ENCODE measurements around the gene KCNK15.

Gene KCNK15

DNA sequence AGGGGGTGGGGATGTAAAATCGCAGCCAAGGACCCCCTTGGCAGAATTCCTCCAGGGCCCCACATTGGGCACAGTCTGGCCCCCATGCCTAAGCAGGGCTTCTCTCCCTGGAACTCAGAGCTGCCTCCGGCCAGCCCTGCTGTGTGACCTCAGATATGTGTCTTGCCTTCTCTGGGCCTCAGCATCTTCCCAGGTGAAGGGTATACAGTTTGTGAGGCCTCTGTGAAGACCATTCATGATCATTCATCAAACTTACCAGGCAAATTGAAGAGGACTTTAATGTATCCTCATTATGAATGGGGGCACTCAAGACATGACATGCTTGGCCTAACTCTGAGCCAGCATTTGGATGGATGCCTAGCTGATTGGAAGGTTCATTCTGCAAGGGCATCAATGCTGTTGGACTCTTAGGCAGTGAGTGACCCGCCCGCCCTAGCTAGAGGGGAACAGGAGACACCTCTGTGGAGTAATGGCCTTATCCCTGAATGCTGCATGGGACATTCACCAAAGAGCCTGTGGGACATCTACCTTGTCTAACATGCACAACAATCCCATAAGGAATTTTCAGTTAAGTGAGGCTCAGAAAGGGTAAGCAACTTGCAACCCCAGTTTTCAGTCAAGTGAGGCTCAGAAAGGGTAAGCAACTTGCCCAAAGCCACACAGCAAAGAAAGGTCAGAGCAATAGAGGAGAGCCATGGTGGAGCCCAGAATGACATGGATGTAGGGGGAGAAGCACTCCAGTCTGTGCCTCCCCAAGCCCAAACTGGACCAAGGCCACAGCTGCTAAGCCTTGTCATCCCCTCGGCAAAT is 30.0 kb upstream of the KCNK15 start:
- DNase-seq (ENCODE audit: low spot score) = no peak

DNA sequence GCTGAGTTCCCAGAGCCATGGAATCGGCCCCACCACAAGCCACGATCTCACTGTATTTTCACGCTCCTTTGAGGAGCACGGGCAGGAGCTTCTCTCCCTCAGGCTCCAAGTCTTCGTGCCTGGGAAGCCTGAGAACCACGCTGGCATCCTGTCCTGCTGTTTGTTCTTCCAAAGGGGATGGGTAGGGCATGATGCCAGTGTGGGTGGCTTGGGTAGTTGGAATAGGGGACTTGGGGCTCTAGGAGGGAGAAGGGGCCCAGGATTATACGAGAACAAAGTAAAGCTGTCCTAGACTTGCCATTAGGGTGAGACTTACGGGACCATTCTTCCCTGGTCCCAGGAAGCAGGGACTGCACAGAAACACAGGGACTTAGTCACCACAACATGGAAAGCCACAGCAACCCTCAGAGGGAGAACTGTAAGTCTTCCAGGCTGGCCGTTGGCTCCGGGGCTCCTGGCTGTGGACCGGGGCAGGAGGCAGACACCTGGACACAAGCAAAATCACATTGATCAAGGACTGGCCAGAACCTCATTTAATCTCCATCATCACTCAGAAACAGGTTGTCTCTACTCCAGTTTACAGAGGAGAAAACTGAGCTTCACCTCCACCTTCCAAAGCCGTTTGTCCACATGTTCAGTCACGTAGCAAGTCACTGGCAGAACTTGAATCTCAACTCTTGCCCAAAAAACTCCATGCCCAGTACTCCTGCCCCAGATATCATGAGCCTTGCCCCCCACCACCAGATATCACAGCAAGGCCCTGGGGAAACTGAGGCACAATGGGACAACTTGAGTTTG is 29.2 kb upstream of the KCNK15 start:
- no peak for DNase-seq (ENCODE audit: low spot score)

DNA sequence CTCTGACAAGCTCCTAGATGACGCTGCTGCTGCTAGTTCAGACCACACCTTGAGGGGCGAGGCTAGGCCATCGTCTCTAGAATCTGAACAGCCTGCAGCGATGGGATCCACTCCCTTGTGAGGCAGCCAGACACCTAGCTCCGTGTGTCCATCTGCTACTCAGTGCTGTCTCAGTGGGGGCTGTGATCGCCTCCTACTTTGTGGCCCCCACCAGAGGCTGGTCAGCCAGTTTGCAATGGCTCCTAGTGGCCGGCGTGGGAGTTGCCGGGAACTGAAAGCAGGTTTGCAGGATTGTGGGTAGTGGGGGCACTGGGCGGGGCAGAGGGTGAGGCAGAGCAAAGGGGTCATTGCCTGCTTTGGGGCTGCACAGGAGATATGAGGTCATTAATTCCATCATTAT is 27.7 kb upstream of the KCNK15 start:
- DNase-seq (ENCODE audit: low spot score) = no peak

DNA sequence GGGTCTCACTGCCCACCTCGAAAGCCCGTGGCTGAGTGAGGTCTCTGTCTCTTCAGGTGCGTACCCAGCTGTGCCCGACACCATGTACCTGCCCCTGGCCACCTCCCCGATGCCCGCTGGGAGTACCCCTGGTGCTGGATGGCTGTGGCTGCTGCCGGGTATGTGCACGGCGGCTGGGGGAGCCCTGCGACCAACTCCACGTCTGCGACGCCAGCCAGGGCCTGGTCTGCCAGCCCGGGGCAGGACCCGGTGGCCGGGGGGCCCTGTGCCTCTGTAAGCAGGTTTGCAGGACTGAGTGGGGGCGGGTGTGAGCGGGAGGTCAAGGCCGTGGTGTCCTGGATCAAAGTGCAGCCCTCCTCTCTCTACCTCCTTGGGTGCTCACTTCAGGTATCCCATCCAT is 25.8 kb upstream of the KCNK15 start:
- no peak for DNase-seq (ENCODE audit: low spot score)

DNA sequence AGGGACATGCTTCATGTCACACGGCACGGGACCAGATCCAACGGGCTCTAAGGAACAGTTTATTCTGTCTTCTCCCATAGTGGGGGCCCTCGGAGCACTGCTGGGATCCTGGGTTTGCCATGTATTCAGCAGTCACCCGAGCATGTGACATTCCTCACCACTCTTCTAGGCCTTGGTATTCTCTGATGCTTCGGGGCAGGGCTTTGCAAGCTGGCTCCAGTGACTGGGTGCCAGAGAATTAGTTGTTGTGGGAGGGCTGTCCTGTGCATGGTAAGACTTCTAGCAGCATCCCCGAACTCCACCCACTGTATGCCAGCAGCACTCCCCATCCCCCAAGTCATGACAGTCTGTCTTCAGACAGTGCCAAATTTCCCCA is 25.1 kb upstream of the KCNK15 start:
- no peak for DNase-seq (ENCODE audit: low spot score)

DNA sequence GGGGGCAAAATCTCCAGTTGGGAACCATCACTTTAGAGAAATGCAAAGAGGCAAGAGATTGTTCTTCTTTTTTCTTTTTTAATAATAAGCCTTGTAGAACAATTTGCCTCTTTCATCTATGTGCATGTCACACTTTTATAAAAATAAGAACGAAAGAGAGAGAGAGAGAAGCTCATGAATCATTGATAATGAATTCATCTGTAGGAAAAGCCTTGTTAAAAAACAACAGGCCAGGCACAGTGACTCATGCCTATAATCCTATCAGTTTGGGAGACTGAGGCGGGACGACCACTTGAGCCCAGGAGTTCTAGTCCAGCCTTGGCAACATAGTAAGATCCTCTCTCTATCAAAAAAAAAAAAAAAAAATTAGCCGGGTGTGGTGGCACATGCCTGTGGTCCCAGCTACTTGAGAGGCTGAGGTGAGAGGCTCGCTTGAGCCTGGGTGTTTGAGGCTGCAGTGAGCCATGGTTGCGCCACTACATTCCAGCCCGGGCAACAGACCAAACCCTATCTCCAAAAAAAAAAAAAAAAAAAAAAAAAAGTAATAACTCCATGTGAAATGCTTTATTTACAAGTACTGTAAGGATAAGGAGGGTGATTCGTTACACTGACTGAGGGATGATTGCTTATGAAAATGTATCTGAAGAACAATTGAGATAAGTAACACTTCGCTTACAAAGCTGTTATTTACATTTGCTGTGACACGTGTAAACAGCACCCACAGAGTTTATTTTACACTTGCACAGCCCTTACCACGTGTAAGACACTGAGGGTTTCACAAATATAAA is 24.5 kb upstream of the KCNK15 start:
- DNase-seq (ENCODE audit: low spot score) = no peak

DNA sequence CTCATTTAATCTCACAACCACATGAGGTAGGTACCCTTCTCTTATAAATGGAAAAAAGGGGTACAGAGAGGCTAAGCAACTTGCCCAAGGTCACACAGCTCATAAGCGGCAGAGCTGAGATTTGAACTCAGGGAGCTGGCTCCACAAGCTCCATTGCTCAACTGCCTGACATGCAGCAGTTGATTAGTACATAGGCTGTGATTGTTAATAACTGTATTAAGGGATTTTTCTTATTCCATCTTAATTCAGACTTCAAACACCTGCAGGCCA is 23.9 kb upstream of the KCNK15 start:
- DNase-seq (ENCODE audit: low spot score) = no peak

DNA sequence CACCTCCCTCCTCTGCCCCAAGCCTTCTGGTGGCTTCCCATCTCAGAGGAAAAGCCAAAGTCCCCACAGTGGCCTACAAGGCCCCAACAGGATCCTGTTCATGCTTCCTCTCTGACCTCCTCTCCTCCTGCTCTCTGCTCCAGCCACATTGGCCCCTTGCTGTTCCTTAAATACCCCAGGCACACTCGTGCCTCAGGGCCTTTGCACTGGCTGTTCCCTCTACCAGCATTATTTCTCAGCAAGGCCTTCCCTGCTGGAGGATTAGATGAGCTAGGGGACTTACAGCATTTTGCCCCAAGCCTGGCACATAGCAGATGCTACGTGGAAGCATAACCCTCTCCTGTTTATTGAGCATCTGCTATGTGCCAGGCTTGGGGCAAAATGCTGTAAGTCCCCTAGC is 22.7 kb upstream of the KCNK15 start:
- DNase-seq (ENCODE audit: low spot score) = no peak

DNA sequence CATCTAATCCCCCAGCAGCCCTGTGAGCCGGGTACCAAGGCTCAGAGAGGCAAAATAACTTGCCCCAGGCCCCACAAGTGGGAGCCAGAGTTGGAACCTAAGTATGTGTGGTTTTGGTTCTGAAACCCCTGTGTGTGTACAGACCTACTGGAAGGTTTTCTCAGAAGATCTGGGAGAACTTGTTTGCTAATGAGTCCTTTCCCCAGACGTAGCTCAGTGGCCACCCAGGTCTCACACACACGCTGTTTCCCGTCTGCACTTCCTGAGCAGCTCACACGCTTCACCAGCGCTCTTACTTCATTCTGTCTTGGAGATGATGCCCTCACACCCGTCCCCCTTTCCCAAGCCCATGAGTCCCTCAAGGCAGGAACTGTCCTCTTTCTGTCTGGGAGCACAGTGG is 22.3 kb upstream of the KCNK15 start:
- no peak for DNase-seq (ENCODE audit: low spot score)

DNA sequence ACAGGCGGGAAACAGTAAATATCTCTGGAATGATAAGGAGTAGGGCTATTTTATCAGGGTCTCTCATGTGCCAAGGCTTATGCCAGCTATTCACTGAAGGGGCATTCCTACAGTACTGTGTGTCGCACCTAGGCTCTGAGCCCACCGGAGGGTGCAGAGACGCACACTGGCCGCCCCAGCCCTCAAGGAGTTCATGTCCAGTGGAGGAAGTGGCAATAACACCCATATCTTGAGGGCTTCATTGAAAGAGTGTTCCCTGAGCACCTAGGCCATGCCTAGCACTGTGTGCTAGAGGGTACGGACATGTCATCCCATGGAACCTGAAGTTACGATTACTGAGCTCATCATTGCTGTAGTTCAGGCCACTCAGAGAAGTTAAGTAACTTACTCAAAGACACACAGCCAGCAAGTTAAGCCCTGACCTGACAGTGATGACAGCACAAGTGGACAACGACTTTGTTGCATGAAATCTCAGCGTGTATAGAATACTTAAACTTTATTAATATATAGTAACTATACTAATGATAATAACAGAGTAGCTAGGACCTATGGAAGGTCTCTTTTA is 21.8 kb upstream of the KCNK15 start:
- DNase-seq (ENCODE audit: low spot score) = no peak

DNA sequence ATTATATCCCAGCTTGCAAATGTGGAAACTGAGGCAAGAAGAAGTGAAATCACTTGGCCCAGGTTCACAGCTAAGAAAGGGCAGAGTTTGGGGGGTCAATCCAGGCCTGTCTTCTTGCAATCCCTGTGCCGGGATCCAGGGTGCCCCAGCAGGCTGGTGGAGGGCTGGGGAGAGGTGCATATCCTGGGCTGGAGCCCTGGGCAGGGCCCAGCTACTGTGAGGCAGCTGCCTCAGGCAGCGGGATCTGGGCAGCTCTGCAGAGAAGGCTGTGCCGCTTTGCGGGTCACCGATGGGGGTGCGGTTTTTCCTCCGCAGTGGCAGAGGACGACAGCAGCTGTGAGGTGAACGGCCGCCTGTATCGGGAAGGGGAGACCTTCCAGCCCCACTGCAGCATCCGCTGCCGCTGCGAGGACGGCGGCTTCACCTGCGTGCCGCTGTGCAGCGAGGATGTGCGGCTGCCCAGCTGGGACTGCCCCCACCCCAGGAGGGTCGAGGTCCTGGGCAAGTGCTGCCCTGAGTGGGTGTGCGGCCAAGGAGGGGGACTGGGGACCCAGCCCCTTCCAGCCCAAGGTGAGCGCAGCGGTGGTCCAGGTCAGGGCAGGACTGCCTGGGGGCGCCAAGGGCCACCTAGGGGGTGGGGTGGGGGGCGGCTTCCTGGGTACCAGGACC is 21.1 kb upstream of the KCNK15 start:
- no peak for DNase-seq (ENCODE audit: low spot score)

DNA sequence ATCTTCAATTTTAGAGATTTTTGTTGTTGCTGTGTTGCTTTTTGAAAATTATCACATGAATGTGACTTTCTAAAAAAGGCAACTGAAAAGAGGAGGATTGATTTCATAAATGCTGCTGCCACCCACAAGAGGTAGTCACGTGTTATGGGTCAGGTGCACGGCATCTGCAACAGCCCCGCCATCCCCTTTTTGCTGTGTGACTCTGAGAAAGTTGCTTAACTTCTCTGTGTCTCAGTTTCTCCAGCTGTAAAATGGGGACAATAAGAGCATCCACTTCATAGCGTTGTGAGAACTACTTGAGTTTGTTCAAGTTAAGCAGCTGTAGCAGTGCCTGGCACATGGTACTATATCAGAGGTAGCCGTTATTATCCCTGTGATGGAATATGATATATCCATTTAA is 19.8 kb upstream of the KCNK15 start:
- no peak for DNase-seq (ENCODE audit: low spot score)

DNA sequence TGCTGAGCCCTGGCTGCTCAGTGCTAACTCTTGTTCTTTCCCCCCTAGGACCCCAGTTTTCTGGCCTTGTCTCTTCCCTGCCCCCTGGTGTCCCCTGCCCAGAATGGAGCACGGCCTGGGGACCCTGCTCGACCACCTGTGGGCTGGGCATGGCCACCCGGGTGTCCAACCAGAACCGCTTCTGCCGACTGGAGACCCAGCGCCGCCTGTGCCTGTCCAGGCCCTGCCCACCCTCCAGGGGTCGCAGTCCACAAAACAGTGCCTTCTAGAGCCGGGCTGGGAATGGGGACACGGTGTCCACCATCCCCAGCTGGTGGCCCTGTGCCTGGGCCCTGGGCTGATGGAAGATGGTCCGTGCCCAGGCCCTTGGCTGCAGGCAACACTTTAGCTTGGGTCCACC is 18.6 kb upstream of the KCNK15 start:
- no peak for DNase-seq (ENCODE audit: low spot score)

DNA sequence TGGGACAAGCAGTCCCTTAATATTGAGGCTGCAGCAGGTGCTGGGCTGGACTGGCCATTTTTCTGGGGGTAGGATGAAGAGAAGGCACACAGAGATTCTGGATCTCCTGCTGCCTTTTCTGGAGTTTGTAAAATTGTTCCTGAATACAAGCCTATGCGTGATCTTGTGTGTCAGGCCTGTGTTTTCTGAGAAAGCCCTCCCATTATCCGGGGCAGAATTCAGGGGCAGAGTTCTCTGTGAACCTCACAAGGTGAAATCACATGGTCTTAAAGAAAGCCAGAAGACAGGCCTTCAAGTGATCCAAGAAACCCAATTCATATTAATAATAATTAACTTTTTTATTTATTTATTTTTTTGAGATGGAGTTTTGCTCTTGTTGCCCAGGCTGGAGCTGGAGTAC is 18.0 kb upstream of the KCNK15 start:
- no peak for DNase-seq (ENCODE audit: low spot score)

DNA sequence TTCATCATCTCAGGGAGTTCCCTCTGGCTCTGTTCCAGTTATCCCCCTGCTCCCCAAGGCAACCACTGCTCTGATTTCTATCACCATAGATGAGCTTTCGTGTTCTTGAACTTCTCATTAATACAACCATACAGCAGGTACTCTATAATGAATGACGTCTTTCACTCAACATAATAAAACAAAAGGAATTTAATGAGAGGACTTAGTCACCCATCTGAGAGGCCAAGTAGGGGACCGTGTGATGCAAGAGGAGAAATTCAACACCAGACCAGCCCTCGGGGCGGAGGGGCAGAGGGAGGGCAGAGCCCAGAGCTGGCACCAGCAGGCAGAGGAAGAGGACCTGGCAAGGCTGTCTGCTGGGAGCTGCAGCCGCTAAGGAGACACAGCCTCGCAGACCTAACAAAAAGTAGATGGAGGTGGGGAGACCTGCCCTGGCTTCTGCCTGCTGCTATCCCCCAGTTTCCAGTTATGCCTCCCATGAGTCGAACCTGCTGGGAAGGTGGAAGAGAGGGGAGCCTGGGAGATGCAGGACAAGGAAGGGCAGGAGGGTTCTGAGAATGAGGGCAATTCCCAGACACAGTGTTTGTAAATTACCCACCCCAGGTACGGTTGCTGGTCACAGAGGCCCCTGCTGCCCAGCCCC is 16.7 kb upstream of the KCNK15 start:
- DNase-seq (ENCODE audit: low spot score) = no peak

DNA sequence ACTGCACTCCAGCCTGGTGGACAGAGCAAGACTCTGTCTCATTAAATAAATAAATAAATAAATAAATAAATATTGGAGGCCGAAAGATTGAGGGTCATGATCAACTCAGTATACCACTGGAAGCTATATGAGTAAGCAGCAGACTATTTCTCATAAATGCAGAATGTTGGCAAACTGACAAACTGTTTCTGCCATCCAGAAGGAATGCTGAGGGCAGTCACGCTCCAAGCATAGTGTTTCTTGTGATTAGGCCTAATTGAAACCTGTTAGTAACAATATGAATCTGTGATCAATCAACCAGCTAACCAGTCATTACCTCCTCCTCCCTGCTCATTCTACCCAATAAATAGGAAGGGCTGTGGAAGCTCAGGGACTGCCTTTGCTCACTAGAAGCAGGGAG is 15.2 kb upstream of the KCNK15 start:
- DNase-seq (ENCODE audit: low spot score) = no peak

DNA sequence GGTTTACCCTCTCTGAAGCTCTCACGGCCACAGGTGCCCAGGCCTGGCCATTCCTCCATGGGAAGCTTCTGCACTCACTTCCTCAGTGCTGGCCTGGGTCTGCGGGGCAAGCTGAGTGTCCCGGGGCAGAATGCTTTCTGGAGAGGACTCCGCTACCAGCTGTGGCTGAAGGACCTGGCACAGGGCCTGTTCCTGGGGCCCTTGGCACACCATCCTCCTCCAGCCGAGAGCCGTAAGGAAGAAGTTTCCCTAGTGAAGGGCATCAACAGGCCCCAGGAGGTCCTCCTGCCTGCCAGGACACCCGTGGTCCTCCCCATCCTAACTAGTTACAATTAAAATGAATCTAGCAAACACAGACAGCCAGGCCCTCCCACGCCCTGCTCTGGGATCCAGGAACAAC is 14.0 kb upstream of the KCNK15 start:
- no peak for DNase-seq (ENCODE audit: low spot score)

DNA sequence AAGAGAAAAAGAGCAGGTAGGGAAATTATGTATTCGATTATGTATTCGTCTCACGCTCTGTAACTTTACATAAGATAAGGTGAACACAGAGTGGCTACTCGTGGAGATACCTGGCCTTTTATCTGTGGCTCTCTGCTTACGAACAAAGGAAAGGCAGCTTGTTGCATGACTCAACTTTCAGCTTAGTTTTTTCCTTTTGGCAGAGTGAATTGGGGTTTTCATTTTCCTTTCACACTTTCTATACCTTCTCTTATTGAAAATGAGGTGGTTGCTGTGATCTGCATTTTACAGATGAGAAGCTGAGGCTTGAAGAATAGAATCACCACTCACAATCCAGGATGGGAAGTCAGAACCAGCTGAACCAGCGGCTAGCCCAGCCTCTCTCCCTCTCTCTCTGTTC is 13.3 kb upstream of the KCNK15 start:
- DNase-seq (ENCODE audit: low spot score) = peak; percentile 10

DNA sequence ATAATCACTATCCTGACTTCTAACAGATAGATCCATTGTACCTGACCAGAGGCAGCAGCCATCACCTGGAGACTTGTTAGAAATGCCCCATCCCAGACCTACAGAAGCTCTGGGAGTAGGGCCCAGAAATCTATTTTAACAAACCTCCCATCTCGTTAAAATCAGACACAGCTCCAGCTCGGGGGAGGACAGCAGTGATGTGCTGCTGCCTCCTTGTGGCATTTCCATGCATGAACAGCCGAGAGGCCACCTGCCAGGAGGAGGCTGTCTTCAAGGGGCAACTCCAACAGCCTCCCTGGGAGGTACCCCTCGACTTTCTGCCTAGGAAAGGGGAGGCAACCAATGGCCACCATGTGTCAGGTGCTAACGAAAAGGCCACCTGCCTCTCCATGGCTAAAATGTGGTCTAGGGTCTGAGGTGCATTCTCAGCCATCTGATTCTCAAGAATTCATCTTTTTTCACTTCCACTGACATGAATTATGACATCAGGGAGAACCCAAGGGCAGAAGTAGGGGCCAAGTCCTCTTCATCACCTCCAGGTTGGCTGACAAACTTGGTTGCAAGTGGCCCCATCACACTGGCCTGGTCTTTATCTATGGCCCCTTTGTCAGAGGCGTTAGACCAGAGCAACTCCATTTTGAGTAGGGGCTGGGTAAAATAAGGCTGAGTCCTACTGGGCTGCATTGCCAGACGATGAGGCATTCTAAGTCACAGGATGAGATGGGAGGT is 12.2 kb upstream of the KCNK15 start:
- DNase-seq (ENCODE audit: low spot score) = peak; percentile 69

DNA sequence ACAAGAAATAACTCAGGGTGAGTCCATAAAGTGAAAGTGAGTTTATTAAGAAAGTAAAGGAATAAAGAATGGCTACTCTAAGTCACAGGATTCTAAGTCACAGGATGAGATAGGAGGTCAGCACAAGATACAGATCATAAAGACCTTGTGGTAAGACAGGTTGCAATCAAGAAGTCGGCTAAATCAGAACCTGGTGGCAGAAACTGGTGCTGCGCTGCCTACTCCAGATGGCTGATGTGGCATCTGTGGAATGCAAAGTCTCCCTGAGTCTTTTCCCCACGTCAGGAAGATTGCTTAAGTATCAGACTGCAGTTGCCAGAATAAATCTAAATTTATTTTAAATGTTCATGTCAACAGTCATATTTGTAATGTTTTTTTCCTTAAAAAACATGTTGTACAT is 10.7 kb upstream of the KCNK15 start:
- no peak for DNase-seq (ENCODE audit: low spot score)

DNA sequence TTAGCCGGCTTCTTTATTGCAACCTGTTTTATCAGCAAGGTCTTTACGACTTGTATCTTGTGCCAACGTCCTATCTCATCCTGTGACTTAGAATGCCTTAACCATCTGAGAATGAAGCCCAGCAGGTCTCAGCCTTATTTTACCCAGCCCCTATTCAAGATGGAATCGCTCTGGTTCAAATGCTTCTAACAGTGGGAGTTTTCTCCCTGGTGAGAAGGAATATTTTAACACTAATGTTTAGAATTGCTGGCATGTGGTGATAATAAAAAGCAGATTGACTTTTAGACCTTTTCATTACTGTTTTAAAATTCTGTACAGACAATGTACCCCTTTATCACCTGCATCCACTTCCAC is 9.9 kb upstream of the KCNK15 start:
- no peak for DNase-seq (ENCODE audit: low spot score)
